ENCODE measurements around the gene HSD11B1L.

The HSD11B1L gene

GRCh38 chr19:5680437-5681368 is at the start of gene HSD11B1L, which contains the start of gene MICOS13:
TSS of gene HSD11B1L (plus strand) at chr19:5681027. CDS start at chr19:5684833, 3,806 bp downstream.
TSS of gene MICOS13 (minus strand) at chr19:5680516. CDS start at chr19:5680486, 30 bp downstream.
- DNase-seq: peak; percentile 96

GRCh38 chr19:5631567-5632240 is 49.1 kb upstream of the HSD11B1L start:
- DNase-seq: no peak

- DNase-seq: no peak
Measured at GRCh38 chr19:5632241-5632612, 48.6 kb upstream of the HSD11B1L start.

GRCh38 chr19:5632657-5633056 is 48.2 kb upstream of the HSD11B1L start:
- DNase-seq: no peak

GRCh38 chr19:5635427-5635826 is 45.4 kb upstream of the HSD11B1L start:
- no peak for DNase-seq

- DNase-seq: no peak
Measured at GRCh38 chr19:5637971-5638370, 42.9 kb upstream of the HSD11B1L start.

GRCh38 chr19:5641171-5641570 is 39.7 kb upstream of the HSD11B1L start:
- no peak for DNase-seq

- no peak for DNase-seq
Measured at GRCh38 chr19:5642204-5642603, 38.6 kb upstream of the HSD11B1L start.

- no peak for DNase-seq
Measured at GRCh38 chr19:5643060-5643459, 37.8 kb upstream of the HSD11B1L start.

- no peak for DNase-seq
Measured at GRCh38 chr19:5644037-5644436, 36.8 kb upstream of the HSD11B1L start.

GRCh38 chr19:5645409-5645808 is 35.4 kb upstream of the HSD11B1L start:
- DNase-seq: no peak

- no peak for DNase-seq
Measured at GRCh38 chr19:5646703-5647102, 34.1 kb upstream of the HSD11B1L start.

- DNase-seq: no peak
Measured at GRCh38 chr19:5648464-5648863, 32.4 kb upstream of the HSD11B1L start.

- no peak for DNase-seq
Measured at GRCh38 chr19:5651361-5651760, 29.5 kb upstream of the HSD11B1L start.

- DNase-seq: no peak
Measured at GRCh38 chr19:5652261-5652660, 28.6 kb upstream of the HSD11B1L start.

GRCh38 chr19:5654931-5655330 is 25.9 kb upstream of the HSD11B1L start:
- DNase-seq: no peak

- no peak for DNase-seq
Measured at GRCh38 chr19:5655412-5655811, 25.4 kb upstream of the HSD11B1L start.

- no peak for DNase-seq
Measured at GRCh38 chr19:5661483-5661882, 19.3 kb upstream of the HSD11B1L start.

GRCh38 chr19:5663904-5664303 is 16.9 kb upstream of the HSD11B1L start:
- DNase-seq: no peak

- no peak for DNase-seq
Measured at GRCh38 chr19:5664515-5664914, 16.3 kb upstream of the HSD11B1L start.

GRCh38 chr19:5665781-5666513 is 14.9 kb upstream of the HSD11B1L start:
- peak; percentile 29 for DNase-seq

- no peak for DNase-seq
Measured at GRCh38 chr19:5666921-5667610, 13.8 kb upstream of the HSD11B1L start.

Measured in amniotic stem cell (primary cell).